ENCODE results near the gene GNB3.

Gene GNB3

DNA sequence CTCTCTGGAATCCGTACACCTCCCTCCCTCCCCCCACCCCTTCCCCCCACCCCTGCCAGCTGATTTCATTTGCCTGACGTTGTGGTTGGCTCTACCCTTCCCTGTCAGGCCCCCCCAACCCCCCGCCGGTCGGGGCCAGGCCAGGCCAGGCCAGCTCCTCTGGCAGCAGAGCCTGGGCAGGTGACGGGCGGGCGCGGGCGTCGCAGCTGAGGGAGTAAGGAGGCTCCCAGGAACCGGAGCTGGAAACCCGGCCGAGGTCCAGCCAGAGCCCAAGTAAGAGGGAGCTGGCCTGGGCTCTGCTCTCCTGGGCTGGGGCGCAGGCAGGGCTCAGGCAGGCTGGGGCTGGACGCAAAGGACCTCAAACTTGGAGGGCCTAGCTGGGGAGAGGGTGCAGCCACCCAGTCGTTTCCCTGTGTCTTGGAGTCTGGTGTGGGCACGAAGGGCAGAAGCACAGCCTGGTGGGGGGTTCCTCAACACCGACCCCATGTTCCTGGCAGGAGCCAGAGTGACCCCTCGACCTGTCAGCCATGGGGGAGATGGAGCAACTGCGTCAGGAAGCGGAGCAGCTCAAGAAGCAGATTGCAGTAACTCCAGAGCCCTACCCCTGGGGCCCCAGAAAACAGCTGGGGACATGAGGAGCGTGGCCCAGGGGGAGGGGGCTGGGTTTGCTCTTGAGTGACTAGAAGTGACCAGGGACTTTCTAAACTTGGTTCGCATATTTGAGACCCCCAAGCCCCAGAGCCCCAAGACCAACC, at the start of gene GNB3:
Gene GNB3 (plus strand): TSS at position 165 of the 755 bp plus-strand sequence. CDS start 363 bp downstream, at position 528.
- DNase-seq = no peak

DNA sequence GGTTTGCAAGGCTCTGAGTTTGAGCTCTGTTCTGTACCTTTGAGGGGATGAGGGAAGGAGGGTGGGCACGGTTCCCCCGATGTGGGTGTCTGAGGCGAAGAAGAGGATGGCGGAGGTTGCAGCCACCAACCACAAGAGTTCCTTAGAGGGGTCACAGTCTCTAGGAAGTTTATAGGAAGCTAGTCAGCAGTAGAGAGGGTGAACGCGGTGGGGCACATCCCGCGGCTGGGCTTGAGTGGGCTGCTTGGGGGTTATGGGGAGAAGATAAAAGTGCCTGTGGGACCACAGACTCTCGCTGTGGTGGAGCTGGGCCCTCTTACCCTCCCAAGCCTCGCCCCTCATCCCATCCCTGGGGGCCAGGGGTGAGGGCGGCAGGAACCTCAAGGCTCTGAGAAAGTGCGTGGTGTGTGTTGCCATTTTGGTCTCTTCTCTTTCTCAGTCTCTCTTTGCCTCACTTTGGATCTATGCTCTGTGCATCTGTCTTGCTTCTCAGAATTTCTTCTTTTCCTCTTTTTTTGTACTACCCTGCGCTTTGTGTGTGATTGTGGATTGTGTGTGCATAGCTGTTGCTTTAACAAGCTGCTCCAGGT, 48.7 kb upstream of the GNB3 start:
- DNase-seq = no peak

DNA sequence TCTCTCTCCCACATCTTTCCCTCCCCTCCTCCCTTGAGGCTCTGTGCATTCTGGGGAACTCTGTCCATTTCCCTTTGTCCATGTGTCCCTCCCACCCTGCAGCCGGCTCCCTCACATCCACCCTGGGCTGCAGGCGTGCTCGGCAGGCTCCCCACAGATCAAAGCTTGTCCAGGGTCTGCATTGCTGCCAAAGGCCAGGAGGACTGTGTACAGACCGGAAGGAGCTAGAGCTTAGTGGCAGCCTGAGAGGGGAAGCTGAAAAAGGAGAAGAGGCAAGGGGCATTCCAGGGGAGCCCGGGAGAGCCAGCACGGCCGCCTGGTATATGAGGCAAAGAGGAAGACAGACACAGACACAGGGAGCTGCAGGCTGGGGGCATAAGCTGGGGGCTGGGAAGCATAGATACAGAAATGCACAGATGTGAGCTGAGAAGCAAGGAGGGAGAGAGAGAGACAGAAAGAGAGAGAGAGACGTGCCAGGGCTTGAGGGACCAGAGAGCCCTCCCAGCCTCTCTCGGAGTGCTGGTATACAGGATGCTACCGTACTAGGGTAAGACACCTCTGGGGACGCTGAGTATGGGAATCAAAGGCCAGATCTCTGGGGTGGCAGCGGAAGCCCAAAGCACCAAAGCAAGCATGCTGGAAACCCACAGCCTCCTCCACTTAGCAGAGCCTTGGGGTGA, 48.1 kb upstream of the GNB3 start:
- no peak for DNase-seq

DNA sequence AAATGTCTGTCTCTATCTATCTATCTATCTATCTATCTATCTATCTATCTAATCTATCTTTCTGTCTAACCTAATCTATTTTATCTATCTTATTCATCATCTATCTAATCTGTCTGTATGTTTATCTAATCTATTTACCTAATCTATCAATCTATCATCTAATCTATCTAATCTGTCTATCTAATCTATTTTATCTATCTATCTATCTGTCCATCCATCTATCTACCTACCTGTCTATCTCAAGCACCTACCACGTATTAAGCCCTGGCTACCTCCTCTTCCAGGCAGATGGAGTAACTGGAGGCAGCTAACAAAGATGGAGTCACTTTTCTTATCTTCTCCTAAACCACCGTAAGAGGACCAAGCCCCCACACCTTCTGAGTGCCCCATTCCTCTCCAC, 45.6 kb upstream of the GNB3 start:
- DNase-seq = no peak

DNA sequence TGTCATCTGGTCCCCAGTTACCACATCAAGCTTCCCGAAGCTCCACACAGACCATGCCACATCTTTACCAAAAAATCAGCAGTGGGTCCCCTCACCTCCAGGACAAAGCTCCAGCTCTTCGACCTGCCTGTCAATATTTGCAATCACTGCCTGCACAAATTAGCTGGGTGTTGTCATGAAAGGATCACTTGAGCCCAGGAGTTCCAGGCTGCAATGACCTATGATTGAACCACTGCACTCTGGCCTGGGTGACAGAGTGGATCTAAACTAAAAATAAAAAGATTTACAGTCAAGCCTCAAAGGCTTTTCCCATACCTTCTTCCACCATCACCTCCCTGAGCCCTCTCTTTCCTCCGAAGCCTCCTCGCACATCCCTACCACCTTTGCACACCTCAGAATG, 44.1 kb upstream of the GNB3 start:
- no peak for DNase-seq

DNA sequence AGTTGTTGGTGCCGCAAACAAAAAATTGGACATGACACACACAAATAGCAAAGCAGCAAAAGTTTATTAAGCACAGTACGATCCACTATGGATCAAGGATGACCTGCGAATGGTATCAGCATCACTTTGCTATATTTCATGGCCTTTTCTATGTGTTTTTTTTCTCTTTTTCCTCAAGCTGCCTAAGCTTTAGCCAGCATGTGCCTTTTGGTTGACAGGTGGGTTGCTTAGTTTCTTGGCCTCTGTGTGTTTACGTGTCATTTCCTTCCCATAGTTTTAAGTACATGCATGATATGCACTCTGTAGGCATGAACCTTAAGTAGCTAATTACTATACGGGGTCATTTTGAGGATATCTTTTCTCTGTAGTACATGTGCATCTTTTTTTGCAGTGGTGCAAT, 41.6 kb upstream of the GNB3 start:
- no peak for DNase-seq

DNA sequence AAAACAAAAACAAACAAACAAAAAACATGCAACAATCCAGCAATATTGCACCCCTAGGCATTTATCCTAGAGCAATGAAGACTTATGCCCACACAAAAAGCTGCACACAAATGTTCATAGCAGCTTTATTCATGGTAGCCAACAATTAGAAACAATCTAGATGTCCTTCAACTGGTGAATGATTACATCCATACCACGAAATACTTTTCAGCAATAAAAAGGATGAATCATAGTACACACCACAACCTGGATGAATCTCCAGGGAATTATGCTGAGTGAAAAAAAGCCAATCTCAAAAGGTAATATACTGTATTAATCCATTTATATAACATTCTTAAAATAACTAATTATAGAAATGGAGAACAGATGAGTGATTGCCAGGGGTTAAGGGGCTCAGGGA, 33.6 kb upstream of the GNB3 start:
- no peak for DNase-seq

DNA sequence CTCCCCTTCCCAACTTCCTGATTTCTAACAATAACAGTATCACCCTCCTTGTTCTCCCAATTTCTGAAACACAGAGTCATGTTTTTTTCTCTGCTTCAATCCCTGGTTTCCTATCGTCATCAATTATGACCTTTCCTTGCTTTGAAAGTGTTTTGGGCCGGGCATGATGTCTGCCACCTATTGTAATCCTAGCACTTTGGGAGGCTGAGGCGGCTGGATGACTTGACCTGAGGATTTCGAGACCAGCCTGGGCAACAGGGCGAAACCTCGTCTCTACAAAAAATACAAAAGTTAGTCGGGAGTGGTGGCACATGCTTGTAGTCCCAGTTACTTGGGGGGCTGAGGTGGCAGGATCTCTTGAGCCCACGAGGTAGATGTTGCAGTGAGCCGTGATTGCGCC, 31.7 kb upstream of the GNB3 start:
- no peak for DNase-seq

DNA sequence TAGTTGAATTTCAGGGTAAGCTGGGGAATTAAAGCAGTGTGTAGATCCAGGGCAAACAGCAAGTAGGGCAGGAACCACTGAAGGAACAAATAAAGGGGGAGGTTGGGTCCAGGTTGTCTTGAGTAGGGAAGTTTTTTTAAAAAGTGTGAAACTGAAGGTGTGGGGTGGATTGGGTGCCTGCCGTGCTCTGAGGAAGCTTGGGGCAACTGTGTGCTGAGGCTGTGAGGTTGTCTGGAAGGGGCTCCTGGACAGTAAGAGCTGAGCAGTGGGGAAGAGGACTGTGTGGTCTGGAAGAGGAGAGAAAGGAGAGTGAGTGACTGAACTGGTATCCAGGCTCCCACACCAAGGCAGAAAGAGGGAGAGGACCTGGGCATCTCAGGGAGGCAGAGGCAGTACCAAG, 30.0 kb upstream of the GNB3 start:
- no peak for DNase-seq

DNA sequence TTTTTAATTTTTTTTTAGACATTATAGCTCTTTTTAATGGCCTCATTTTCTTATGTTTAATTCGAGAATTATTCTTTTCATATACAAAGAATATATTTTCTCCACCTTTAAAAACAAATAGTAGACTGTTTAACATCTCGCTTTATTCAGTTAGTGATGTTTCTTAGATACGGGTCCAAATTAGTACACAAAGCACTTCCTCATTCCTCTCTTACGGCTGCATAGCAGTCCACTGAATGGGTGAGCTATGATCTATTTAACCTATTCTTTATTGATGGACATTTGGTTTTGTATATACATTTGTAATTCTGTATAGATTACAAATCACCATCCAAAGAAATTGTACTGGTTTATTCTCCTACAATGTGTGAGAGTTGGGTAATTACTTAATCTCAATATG, 27.4 kb upstream of the GNB3 start:
- DNase-seq = no peak

DNA sequence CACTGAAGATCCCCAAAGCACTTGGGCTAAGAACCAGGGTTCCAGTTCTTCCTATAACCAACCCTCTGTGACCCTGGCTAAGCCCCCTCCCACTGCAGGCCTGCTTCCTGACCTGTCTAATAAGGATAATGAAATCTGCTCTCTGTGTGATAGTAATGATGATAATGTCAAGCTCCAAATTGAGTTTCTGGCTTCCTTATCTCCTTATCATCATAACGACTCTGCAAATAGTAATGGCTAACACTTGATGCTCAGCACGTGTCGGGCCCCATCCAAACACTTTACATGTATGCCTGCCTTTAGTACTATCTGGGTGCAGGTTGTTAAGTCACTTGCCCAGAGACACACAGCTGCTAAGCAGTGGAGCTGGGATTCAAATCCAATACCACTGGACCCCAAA, 24.1 kb upstream of the GNB3 start:
- no peak for DNase-seq

DNA sequence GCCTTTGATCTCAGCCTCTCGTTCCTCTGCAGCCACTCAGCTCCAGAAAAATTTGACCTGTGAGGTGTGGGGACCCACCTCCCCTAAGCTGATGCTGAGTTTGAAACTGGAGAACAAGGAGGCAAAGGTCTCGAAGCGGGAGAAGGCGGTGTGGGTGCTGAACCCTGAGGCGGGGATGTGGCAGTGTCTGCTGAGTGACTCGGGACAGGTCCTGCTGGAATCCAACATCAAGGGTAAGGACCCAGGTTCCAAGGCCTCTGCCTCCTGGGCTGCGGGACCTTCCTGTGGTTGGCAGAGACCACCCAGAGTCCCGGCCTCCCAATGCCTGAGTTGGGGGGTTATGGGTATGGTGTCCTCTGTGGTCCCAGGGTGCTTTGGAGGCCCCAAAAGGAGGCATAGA, 23.6 kb upstream of the GNB3 start:
- DNase-seq = no peak

DNA sequence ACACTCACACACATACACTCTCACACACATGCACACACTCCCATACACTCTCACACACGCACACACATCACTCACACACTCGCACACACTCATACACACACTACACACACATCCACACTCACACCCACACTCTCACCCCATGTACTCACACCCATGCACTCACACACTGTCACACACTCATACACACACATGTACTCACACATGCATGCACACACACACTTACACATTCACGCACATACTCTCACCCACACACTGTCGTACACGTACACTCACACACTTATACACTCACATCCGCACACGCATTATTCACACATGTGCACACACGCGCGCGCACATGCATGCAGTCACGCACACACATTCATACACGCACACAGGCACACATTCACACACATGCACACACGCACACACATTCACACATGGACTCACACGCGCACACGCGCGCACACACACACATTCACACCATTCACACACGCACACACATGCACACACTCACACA, 23.0 kb upstream of the GNB3 start:
- no peak for DNase-seq

DNA sequence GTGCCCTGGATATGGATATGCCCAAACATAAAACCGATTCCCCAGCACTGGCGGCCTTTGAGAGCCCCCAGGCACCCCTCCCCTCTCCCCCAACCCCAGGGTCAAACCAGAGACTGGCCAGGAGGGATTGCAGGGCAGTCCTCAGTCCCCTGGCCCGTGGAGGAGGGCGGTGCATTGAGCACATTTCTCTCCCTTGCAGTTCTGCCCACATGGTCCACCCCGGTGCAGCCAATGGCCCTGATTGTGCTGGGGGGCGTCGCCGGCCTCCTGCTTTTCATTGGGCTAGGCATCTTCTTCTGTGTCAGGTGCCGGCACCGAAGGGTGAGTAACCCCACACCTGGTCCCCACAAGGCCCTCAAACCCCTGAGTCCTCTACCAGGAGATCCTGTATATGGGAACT, 22.5 kb upstream of the GNB3 start:
- no peak for DNase-seq

DNA sequence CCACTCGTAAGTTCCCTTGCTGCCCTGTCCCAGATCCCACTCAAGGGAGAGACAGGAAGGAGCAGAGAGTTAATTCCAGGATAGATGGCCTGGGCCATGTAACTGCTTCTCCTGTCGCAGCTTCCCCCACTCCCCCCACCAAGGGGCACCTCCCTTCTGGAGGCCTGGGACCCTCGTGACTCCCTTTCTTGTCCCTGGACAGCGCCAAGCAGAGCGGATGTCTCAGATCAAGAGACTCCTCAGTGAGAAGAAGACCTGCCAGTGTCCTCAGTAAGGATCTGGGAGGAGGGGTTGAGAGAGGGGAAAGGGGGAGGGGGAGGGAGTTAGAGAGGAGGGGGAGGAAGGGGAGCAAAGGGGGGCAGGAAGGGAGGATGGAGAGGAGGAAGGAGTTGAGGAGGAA, 22.1 kb upstream of the GNB3 start:
- no peak for DNase-seq

DNA sequence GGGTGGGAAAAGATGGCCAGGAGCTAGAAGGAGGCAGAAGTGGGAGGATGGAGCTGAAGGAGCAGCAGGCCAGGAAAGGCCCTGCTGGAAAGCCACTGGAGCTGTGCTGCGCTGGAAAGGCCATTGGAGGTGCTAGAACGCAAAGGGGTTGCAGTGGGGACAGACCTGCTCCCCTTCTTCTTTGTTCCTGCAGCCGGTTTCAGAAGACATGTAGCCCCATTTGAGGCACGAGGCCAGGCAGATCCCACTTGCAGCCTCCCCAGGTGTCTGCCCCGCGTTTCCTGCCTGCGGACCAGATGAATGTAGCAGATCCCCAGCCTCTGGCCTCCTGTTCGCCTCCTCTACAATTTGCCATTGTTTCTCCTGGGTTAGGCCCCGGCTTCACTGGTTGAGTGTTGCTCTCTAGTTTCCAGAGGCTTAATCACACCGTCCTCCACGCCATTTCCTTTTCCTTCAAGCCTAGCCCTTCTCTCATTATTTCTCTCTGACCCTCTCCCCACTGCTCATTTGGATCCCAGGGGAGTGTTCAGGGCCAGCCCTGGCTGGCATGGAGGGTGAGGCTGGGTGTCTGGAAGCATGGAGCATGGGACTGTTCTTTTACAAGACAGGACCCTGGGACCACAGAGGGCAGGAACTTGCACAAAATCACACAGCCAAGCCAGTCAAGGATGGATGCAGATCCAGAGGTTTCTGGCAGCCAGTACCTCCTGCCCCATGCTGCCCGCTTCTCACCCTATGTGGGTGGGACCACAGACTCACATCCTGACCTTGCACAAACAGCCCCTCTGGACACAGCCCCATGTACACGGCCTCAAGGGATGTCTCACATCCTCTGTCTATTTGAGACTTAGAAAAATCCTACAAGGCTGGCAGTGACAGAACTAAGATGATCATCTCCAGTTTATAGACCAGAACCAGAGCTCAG, 21.4 kb upstream of the GNB3 start:
- DNase-seq = no peak

DNA sequence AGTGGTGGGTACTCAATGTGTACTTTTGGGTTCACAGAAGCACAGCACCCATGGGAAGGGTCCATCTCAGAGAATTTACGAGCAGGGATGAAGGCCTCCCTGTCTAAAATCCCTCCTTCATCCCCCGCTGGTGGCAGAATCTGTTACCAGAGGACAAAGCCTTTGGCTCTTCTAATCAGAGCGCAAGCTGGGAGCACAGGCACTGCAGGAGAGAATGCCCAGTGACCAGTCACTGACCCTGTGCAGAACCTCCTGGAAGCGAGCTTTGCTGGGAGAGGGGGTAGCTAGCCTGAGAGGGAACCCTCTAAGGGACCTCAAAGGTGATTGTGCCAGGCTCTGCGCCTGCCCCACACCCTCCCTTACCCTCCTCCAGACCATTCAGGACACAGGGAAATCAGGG, 20.6 kb upstream of the GNB3 start:
- DNase-seq = no peak

DNA sequence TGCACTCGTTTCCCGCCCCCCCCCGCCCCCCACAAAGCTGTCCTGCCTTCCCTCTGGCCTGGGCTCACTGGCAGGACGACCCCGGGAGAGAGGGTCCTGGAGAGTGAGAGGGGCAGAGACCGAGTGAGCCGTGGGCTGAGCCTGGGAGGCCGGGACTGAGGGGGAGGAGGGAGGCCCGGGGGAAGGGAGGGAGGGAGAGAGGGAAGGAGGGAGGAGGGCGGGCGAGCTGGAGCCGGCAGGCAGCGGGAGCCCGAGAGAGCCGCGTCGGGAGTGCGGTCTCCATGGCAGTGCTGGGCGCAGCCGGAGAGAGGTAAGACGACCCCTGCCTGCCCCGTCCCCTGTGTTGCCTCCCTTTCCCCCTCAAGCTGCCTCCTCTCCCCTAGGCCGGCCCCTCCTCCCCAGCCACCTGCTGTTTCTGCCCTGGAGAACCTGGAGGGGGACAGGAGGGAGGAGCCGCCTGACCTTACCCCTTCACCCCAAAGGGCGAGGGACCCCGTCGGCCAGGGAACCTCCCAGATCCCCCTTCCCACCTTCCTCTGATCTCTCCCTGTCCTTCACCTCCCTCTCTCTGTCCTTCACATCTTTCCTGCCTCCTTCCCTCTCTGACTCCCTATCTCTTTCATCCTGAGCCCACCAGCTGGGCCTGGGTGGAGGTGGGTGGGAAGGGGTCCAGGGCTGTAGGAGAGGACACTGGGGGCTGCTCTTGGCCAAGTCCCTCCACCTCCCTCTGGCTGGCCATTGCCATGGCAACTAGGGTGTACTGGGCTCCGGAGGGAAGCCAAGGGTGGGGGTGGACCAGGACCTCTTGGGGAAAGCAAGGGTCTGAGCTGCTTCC, 18.9 kb upstream of the GNB3 start, which contains the start of gene GPR162:
Gene GPR162 (plus strand): TSS at position 231 of the 835 bp plus-strand sequence. CDS start 2,078 bp downstream, outside the sequence.
- no peak for DNase-seq

DNA sequence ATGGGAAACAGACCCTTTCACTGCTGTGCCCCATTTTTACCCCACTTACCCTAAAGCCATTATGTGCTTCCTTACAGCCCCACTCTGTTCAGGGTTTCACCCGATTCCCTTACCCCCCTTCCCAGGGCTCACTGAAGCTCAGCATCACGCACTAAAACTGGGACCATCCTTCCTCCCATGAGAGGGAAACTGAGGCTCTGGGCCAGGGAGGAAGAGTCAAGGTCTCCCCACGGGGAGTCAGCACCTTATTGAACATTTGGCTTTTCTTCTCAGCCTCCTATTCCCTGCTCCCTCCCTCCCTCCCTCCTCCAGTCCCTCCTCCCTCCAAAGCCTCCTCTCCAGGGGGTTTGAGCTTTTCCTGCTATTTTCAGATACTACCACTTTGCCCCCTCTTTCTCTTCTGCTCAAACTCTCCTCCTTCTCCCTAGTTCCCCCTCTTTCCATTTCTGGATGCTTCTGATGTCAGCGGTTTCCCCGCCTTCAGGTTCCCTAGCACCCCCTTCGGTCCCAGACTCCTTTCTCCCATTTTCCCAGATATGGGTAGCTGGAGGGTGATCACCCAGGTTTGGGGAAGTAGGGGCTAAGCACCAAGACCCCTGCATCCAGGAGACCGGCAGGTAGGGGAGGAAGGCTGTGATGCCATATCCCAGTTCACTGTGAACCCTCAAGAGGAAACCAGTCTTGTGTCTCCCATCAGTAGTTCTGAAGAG, 18.1 kb upstream of the GNB3 start:
- no peak for DNase-seq

DNA sequence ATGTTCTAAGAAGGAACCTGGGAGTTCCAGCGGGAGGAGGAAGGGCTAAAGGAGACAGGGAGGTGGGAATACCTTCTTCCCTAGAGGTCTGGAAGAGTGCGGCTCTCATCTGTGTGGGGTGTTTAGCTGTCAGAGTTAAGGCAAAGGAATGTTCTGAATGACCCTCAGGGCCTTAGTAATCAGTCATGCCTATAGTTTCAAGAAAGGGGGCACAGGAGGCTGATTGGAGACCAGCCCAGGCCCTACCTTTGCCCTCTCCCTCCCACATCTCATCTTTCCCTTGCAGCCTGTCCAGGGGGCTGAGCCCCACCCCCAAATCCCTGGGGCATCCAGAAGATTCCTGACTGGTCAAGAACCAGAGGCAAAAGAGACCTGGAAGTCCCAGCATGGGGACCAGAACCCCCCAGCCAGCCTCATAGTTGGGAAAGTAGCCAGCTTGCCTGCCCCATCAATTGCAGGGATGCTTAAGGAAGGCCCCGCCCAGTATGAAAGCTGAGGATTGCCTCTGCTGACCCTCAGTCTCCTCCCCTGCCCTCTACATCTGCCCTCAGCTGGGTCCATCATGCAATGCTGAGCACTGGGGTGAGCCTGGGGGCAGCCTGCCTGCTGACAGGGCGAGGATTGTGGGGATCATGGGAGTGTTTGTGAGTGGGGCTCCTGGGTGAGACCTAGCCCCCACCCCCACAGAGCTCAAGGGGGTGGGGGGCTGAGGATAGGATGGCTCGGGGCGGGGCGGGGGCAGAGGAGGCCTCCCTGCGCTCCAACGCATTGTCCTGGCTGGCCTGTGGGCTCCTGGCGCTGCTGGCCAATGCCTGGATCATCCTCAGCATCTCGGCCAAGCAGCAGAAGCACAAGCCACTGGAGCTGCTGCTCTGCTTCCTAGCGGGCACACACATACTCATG, 17.3 kb upstream of the GNB3 start:
- no peak for DNase-seq
